HG03196 (cell line): Measurements from ENCODE around the gene ADRA1B.

Experiments used
- ATAC-seq: cut with Tn5 transposase; IDR thresholded peaks from one replicate; pipeline ENCODE4 v1.9.1; 2021; ENCODE audit not compliant: unreplicated experiment

ADRA1B gene

GRCh38 chr5:159915904-159916840 is at the start of gene ADRA1B:
Gene ADRA1B (plus strand): TSS chr5:159916482. CDS start chr5:159916906, 424 bp downstream.
- ATAC-seq: no peak

GRCh38 chr5:159873680-159874079 is 42.6 kb upstream of the ADRA1B start:
- no peak for ATAC-seq

GRCh38 chr5:159874263-159874662 is 42.0 kb upstream of the ADRA1B start:
- no peak for ATAC-seq

GRCh38 chr5:159877016-159877415 is 39.3 kb upstream of the ADRA1B start:
- no peak for ATAC-seq

GRCh38 chr5:159877894-159878448 is 38.3 kb upstream of the ADRA1B start:
- no peak for ATAC-seq

GRCh38 chr5:159878988-159879471 is 37.3 kb upstream of the ADRA1B start:
- no peak for ATAC-seq

- ATAC-seq: no peak
These were observed 35.6 kb upstream of the ADRA1B start for GRCh38 chr5:159880676-159881075.

- no peak for ATAC-seq
These were observed 34.3 kb upstream of the ADRA1B start for GRCh38 chr5:159881967-159882366.

- no peak for ATAC-seq
These were observed 32.7 kb upstream of the ADRA1B start for GRCh38 chr5:159883522-159883950.

- ATAC-seq: no peak
These were observed 31.2 kb upstream of the ADRA1B start for GRCh38 chr5:159884917-159885620.

- ATAC-seq: no peak
These were observed 30.0 kb upstream of the ADRA1B start for GRCh38 chr5:159886296-159886695.

- no peak for ATAC-seq
These were observed 29.2 kb upstream of the ADRA1B start for GRCh38 chr5:159887050-159887449.

GRCh38 chr5:159888860-159889259 is 27.4 kb upstream of the ADRA1B start:
- no peak for ATAC-seq

GRCh38 chr5:159890141-159890540 is 26.1 kb upstream of the ADRA1B start:
- ATAC-seq: no peak

GRCh38 chr5:159891371-159891770 is 24.9 kb upstream of the ADRA1B start:
- no peak for ATAC-seq

GRCh38 chr5:159893040-159893695 is 23.1 kb upstream of the ADRA1B start:
- ATAC-seq: no peak

GRCh38 chr5:159894149-159894720 is 22.0 kb upstream of the ADRA1B start:
- ATAC-seq: no peak

- no peak for ATAC-seq
These were observed 18.4 kb upstream of the ADRA1B start for GRCh38 chr5:159897786-159898393.

GRCh38 chr5:159899067-159900049 is 16.9 kb upstream of the ADRA1B start:
- ATAC-seq: no peak
